Endothelial cell of umbilical vein (primary cell): ENCODE data around the gene SP3. TPM values are rescaled to one million over a fixed set of nuclear protein-coding genes. Genes with fewer than 3 reads are reported as not detected.

Experiments
- BruUV-seq: library from RNA; stranded (reverse); fragments of 400-500 nt; replicated peaks from 2 replicates; lab custom pipeline; 2021; lab: Mats Ljungman, UMichigan
- CTCF ChIA-PET: fragments of 300-600, 350-600 bp; sonication (Branson Sonifier 250); formaldehyde crosslinking; loops from one replicate; lab custom pipeline; 2021; ENCODE audit warnings: antibody characterized with exemption, inconsistent platforms; lab: Charles Lee
- POLR2A ChIA-PET: fragments of 300-600, 350-600 bp; sonication (Branson Sonifier 250); formaldehyde crosslinking; loops from one replicate; lab custom pipeline; 2021; ENCODE audit warnings: antibody characterized with exemption, inconsistent platforms; lab: Charles Lee
- DNase-seq: peaks from one replicate; pipeline ENCODE4 v3.0.0-alpha.2; 2011; ENCODE audit warnings: low read depth, low spot score
- FAIRE-seq: peaks from 2 replicates; lab custom pipeline; 2011; peaks lifted over from hg19 to GRCh38; lab: Jason Lieb, UNC
- H2AFZ ChIP-seq: 2 replicates; pipeline ENCODE4 v1.6.0; 2012; ENCODE audit warnings: low read depth, low read length, control low read depth, inconsistent platforms
- H3K27ac ChIP-seq: 2 replicates; pipeline ENCODE4 v1.5.1; 2011; ENCODE audit warnings: low read depth, mild to moderate bottlenecking, control low read depth, low read length, moderate library complexity; ENCODE audit not compliant: insufficient read depth
- H3K27me3 ChIP-seq, 2 experiments: 2 replicates each; pipeline versions ENCODE4 v1.6.0 to v1.6.1; 2011; ENCODE audit warnings: low read length in 2 of 2, mixed read lengths in 1 of 2; ENCODE audit not compliant: control insufficient read depth in 2 of 2, insufficient read depth in 2 of 2
- H3K36me3 ChIP-seq, 2 experiments: 2 replicates in 1 of 2; 3 replicates in 1 of 2; pipeline ENCODE4 v1.5.1; 2011; ENCODE audit warnings: low read length in 2 of 2, mild to moderate bottlenecking in 1 of 2, moderate library complexity in 1 of 2; ENCODE audit not compliant: control insufficient read depth in 2 of 2, insufficient read depth in 2 of 2; ENCODE audit errors: extremely low read depth in 1 of 2
- H3K4me1 ChIP-seq: 3 replicates; pipeline ENCODE4 v1.5.1; 2011; ENCODE audit warnings: mild to moderate bottlenecking, low read length; ENCODE audit not compliant: control insufficient read depth, insufficient read depth; ENCODE audit errors: extremely low read depth
- H3K4me2 ChIP-seq: 2 replicates; pipeline ENCODE4 v1.6.1; 2011; ENCODE audit warnings: low read length, control low read depth, mixed read lengths; ENCODE audit not compliant: insufficient read depth
- H3K4me3 ChIP-seq, 3 experiments: fragments of 200-600 bp in 1 of 3; sonication (generic), shearing (Covaris generic) in 1 of 3; replicated peaks in 1 of 3; 2 replicates each; pipeline ENCODE4 v1.5.1; 2011 to 2016; ENCODE audit warnings: control low read depth in 3 of 3, low read length in 3 of 3, mild to moderate bottlenecking in 2 of 3, inconsistent platforms in 1 of 3, low read depth in 1 of 3, moderate library complexity in 1 of 3; ENCODE audit not compliant: insufficient read depth in 1 of 3
- H3K79me2 ChIP-seq: 2 replicates; pipeline ENCODE4 v1.6.0; 2012; ENCODE audit warnings: low read length, inconsistent platforms; ENCODE audit not compliant: control insufficient read depth, insufficient read depth
- H3K9ac ChIP-seq: replicated peaks from 2 replicates; pipeline ENCODE3; 2011; ENCODE audit warnings: low read length, control low read depth; ENCODE audit not compliant: insufficient read depth; ENCODE audit errors: extremely low read depth
- H3K9me1 ChIP-seq: replicated peaks from 3 replicates; pipeline ENCODE4 v1.6.0; 2011; ENCODE audit warnings: mild to moderate bottlenecking, low read length; ENCODE audit not compliant: control insufficient read depth, insufficient read depth; ENCODE audit errors: extremely low read depth
- H3K9me3 ChIP-seq: replicated peaks from 2 replicates; pipeline ENCODE4 v1.5.1; 2012; ENCODE audit warnings: low read length, inconsistent platforms; ENCODE audit not compliant: control insufficient read depth, insufficient read depth
- H4K20me1 ChIP-seq: replicated peaks from 2 replicates; pipeline ENCODE3; 2011; ENCODE audit warnings: mild to moderate bottlenecking, low read length; ENCODE audit not compliant: control insufficient read depth, insufficient read depth; ENCODE audit errors: extremely low read depth
- EZH2 ChIP-seq: IDR thresholded peaks from 2 replicates; pipeline ENCODE4 v1.6.1; 2012; ENCODE audit warnings: borderline replicate concordance, low read depth, mild to moderate bottlenecking, moderate library complexity, low read length, inconsistent platforms; ENCODE audit not compliant: severe bottlenecking
- FOS ChIP-seq: IDR thresholded peaks from 2 replicates; pipeline ENCODE4 v1.6.1; 2011; ENCODE audit warnings: mild to moderate bottlenecking, low read length, moderate library complexity, borderline replicate concordance; ENCODE audit not compliant: insufficient read depth
- GATA2 ChIP-seq: IDR thresholded peaks from 2 replicates; pipeline ENCODE4 v1.7.0; 2011; ENCODE audit warnings: low read depth, mild to moderate bottlenecking, moderate library complexity, mixed read lengths, low read length; ENCODE audit not compliant: insufficient read length, insufficient read depth
- JUN ChIP-seq: IDR thresholded peaks from 2 replicates; pipeline ENCODE4 v1.6.1; 2011; ENCODE audit warnings: borderline replicate concordance, low read depth; ENCODE audit not compliant: insufficient read length, insufficient read depth
- MAX ChIP-seq: IDR thresholded peaks from 2 replicates; pipeline ENCODE4 v1.6.1; 2011; ENCODE audit not compliant: insufficient read depth, insufficient read length
- MYC ChIP-seq: IDR thresholded peaks from one replicate; pipeline ENCODE4 v1.6.1; 2011; ENCODE audit warnings: mild to moderate bottlenecking, low read depth, low read length
- POLR2A ChIP-seq: IDR thresholded peaks from 2 replicates; pipeline ENCODE4 v1.6.1; 2012; ENCODE audit warnings: low read depth, mild to moderate bottlenecking, control low read depth, low read length
- POLR2AphosphoS5 ChIP-seq: IDR thresholded peaks from 2 replicates; pipeline ENCODE4 v1.6.1; 2012; ENCODE audit warnings: low read depth, mild to moderate bottlenecking, control low read depth, low read length, moderate library complexity; ENCODE audit not compliant: insufficient read depth
- dilution Hi-C: fragments of 300-500 bp; cut with MboI; formaldehyde crosslinking; loops from one replicate; pipeline ENCODE4 v1.15.0; 2019; ENCODE audit warnings: low sequenced_read_pairs; ENCODE audit not compliant: extremely low pct_ligation_motif_present
- intact Hi-C: fragments of 100-400 bp; cut with micrococcal nuclease; formaldehyde crosslinking; loops from one replicate; pipeline ENCODE4 v1.10.0; 2022
- polyA plus RNA-seq, 4 experiments: library from polyadenylated mRNA; depleted of rRNA in 3 of 4; stranded (reverse) in 3 of 4; unstranded in 1 of 4; fragments of >200 nt; gene quantifications; 2 replicates each; pipeline versions ENCODE4 v1.2.1 to v1.2.3, GENCODE V29; 2011 to 2012; ENCODE audit warnings: missing spikeins in 1 of 4
- total RNA-seq: library from RNA; stranded (reverse); gene quantifications from 2 replicates; pipeline ENCODE4 v1.2.3, GENCODE V29; 2021
- TF ChIP-seq, protein P1 (sequence below), 2 donors: IDR thresholded peaks; 1 replicate in 1 of 2; 2 replicates in 1 of 2; pipeline ENCODE4 v1.5.1; 2011; ENCODE audit warnings: low read length in 2 of 2, mild to moderate bottlenecking in 2 of 2, moderate library complexity in 2 of 2, control low read depth in 1 of 2, inconsistent platforms in 1 of 2, low read depth in 1 of 2; ENCODE audit not compliant: insufficient read depth in 1 of 2; ENCODE audit errors: extremely low read depth in 1 of 2

Gene SP3
- total and polyA plus RNA-seq, 2 donors (not counting 3 experiments of a cell fraction or from before 2014, with no cell fraction given), result 23.9 to 59.0 TPM

DNA sequence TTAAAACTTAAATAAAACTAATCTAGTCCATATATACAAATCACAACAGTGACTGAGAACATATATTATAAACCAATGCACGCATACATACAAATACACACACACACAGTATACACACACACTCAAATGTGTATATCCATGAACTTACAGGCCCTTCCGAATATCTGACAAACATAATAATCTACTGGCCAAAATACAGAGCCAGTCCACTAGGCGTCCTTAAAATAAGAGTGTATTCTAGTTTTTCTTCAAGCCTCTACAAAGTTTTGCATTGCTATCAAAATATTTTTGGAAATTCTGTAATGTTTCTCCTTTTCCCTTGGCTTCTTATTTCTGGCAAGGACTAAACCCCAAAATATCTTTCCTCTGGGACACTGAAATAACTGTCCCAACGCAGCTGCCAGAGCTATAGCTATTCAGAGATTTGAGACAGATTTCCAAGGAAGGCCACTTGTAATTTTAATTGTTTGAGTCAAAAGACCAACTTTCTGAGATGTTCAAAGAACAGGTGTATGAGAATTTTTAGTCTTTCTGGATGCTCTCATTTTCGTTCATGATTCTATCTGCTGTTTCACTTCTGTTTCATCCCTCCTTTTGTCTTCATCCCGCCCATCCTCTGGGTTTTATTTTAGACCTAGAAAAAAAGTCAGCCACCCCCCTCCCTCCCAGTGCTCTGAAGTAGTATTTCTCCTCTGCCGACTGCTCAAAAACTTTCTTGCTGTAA, 24.1 kb upstream of the SP3 start:
- CTCF ChIA-PET, result interaction anchor here (1.0 kb wide), 1 partner anchor 9 kb away, joined by 3 read pairs; no protein-coding TSS in a partner anchor
- Histone ChIP-seq H3K9ac (no peak overlapping the region), H3K27me3 (peaks cover 0 to 14% of the 10 kb centered on the region in 2 experiments), H3K9me1 (no peaks in the 10 kb centered on the region), H3K4me3 (no peak overlapping the region), H4K20me1 (no peaks in the 10 kb centered on the region), H3K36me3 (no peaks in the 10 kb centered on the region), H2AFZ (no peak overlapping the region), H3K27ac (no peak overlapping the region), H3K4me1 (no peaks in the 10 kb centered on the region), H3K79me2 (no peaks in the 10 kb centered on the region), H3K9me3 (no peaks in the 10 kb centered on the region), H3K4me2 (no peak overlapping the region)
- DNase-seq (no peak), FAIRE-seq (no peak)
- no TSS peak for BruUV-seq
- TF ChIP-seq FOS, result no peak
- TF ChIP-seq POLR2A, result no peak
- TF ChIP-seq MYC, result no peak
- no peak for TF ChIP-seq POLR2AphosphoS5
- no peak for TF ChIP-seq EZH2
- no peak for TF ChIP-seq GATA2
- TF ChIP-seq MAX, result no peak
- TF ChIP-seq JUN, result no peak
- TF ChIP-seq, protein P1, sequence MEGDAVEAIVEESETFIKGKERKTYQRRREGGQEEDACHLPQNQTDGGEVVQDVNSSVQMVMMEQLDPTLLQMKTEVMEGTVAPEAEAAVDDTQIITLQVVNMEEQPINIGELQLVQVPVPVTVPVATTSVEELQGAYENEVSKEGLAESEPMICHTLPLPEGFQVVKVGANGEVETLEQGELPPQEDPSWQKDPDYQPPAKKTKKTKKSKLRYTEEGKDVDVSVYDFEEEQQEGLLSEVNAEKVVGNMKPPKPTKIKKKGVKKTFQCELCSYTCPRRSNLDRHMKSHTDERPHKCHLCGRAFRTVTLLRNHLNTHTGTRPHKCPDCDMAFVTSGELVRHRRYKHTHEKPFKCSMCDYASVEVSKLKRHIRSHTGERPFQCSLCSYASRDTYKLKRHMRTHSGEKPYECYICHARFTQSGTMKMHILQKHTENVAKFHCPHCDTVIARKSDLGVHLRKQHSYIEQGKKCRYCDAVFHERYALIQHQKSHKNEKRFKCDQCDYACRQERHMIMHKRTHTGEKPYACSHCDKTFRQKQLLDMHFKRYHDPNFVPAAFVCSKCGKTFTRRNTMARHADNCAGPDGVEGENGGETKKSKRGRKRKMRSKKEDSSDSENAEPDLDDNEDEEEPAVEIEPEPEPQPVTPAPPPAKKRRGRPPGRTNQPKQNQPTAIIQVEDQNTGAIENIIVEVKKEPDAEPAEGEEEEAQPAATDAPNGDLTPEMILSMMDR (IDR thresholded peaks at IDR 0.05; ENCODE audit: extremely low read depth in 1 of 2, insufficient read depth in 1 of 2, low read depth in 1 of 2, low read length in 2 of 2), result no peak
- POLR2A ChIA-PET, result no interaction called here
- intact Hi-C loops (no loop called here), dilution Hi-C loops (no loop called here)
